Transverse colon (tissue), 4 donors: ENCODE results near the gene HSPG2. TPM values are rescaled to one million over a fixed set of nuclear protein-coding genes. Genes with fewer than 3 reads are reported as not detected.
A peak's percentile ranks its signal among the peaks of the same experiment; 100 is the strongest.

ENCODE experiments used
- DNase-seq: peaks from one replicate; pipeline ENCODE4 v3.0.0-alpha.2; 2019
- H3K27ac ChIP-seq, 4 donors: fragments of 200-600 bp; sonication (generic); 2 replicates each; pipeline ENCODE4 v1.5.1; 2016 to 2018; ENCODE audit warnings: inconsistent platforms in 4 of 4
- H3K27me3 ChIP-seq: fragments of 200-600 bp; sonication (generic); 2 replicates; pipeline ENCODE4 v1.5.1; 2017; ENCODE audit warnings: inconsistent platforms
- H3K36me3 ChIP-seq, 4 donors: fragments of 200-600 bp; sonication (generic); 2 replicates each; pipeline ENCODE4 v1.5.1; 2017 to 2019; ENCODE audit warnings: inconsistent platforms in 4 of 4
- H3K4me1 ChIP-seq, 4 donors: fragments of 200-600 bp; sonication (generic); 2 replicates each; pipeline ENCODE4 v1.5.1; 2017 to 2020; ENCODE audit warnings: inconsistent platforms in 4 of 4
- H3K4me3 ChIP-seq, 4 donors: fragments of 200-600 bp; sonication (generic); 1 replicate in 1 of 4; 2 replicates in 3 of 4; pipeline versions ENCODE4 v1.5.1 to v1.6.1; 2017 to 2019; ENCODE audit warnings: inconsistent platforms in 4 of 4
- H3K9me3 ChIP-seq, 2 donors: fragments of 200-600 bp; sonication (generic); 2 replicates each; pipeline ENCODE4 v1.5.1; 2017 to 2019; ENCODE audit warnings: inconsistent platforms in 2 of 2
- CTCF ChIP-seq, 5 experiments: fragments of 200-600 bp in 3 of 5; fragments of 450-650 bp in 2 of 5; sonication (generic) in 3 of 5; IDR thresholded peaks; 1 replicate in 2 of 5; 2 replicates in 3 of 5; pipeline ENCODE4 v1.5.1; 2016 to 2017; ENCODE audit warnings: antibody characterized with exemption in 5 of 5, inconsistent platforms in 3 of 5, mild to moderate bottlenecking in 2 of 5, moderate library complexity in 1 of 5
- EP300 ChIP-seq: sonication (generic); formaldehyde crosslinking; IDR thresholded peaks from one replicate; pipeline ENCODE4 v1.6.1; 2017; ENCODE audit warnings: antibody characterized with exemption, low read depth
- POLR2A ChIP-seq: fragments of 450-650 bp; IDR thresholded peaks from one replicate; pipeline ENCODE4 v1.6.1; 2016; ENCODE audit warnings: antibody characterized with exemption, mild to moderate bottlenecking, moderate library complexity
- POLR2AphosphoS5 ChIP-seq, 3 donors: sonication (generic); formaldehyde crosslinking; IDR thresholded peaks; one replicate each; pipeline ENCODE4 v1.6.1; 2016; ENCODE audit warnings: antibody characterized with exemption in 3 of 3
- WGBS, 2 donors: methylation state at CpG; one replicate each; pipeline ENCODE4 v1.1.5; 2018; ENCODE audit warnings: low coverage in 1 of 2; 5-methylcytosine and 5-hydroxymethylcytosine counted together
- in situ Hi-C, 4 donors: fragments of 200-750 bp; cut with MboI; loops; one replicate each; pipeline versions ENCODE4 v1.15.0 to v1.15.1; 2017; ENCODE audit warnings: low sequenced_read_pairs in 3 of 4, low pct_ligation_motif_present in 1 of 4, low pct_unique_long_range_greater_than_20kb in 1 of 4
- intact Hi-C: fragments of 100-400 bp; cut with DNase I; formaldehyde crosslinking; loops from one replicate; pipeline ENCODE4 v1.15.1; 2023; ENCODE audit warnings: low total_unique reads
- total RNA-seq, 4 donors: library from RNA; depleted of rRNA; stranded (reverse); fragments of >200 nt; gene quantifications; one replicate each; pipeline ENCODE4 v1.1.0, GENCODE V29; 2016

The HSPG2 gene
- total RNA-seq, 4 donors from 2014 or later, result 107 to 343 (median 228) TPM

GRCh38 chr1:21775550-21775914, 161.6 kb downstream of the HSPG2 start:
- peaks cover 0 to 20% (median 11%) of the 10 kb centered on the region in 4 donors for H3K4me1 ChIP-seq
- in situ Hi-C loops (no loop called here), intact Hi-C loops (no loop called here)
- 53 to 58% methylated on average over 2 of the region's 2 CpGs for WGBS, 2 donors
- H3K4me3 ChIP-seq, result no peak overlapping the region
- no peak for TF ChIP-seq POLR2AphosphoS5 (IDR thresholded peaks at IDR 0.05)
- no peak for TF ChIP-seq CTCF (IDR thresholded peaks at IDR 0.05)
- no peak for TF ChIP-seq POLR2A
- no peak for TF ChIP-seq EP300
- no peaks in the 10 kb centered on the region for H3K27me3 ChIP-seq
- no peak for DNase-seq
- no peak overlapping the region for H3K27ac ChIP-seq
- H3K36me3 ChIP-seq, result no peaks in the 10 kb centered on the region
- no peaks in the 10 kb centered on the region for H3K9me3 ChIP-seq

- WGBS, 2 donors, result 80 to 93% methylated on average over 3 to 15 of the region's 15 CpGs
- no peaks in the 10 kb centered on the region for H3K36me3 ChIP-seq
- in situ Hi-C loops (no loop called here), intact Hi-C loops (no loop called here)
- H3K4me3 ChIP-seq, result no peak overlapping the region
- TF ChIP-seq POLR2A (no peak), POLR2AphosphoS5 (IDR thresholded peaks at IDR 0.05) (no peak), EP300 (no peak), CTCF (IDR thresholded peaks at IDR 0.05) (no peak)
- H3K27ac ChIP-seq, result no peak overlapping the region
- no peaks in the 10 kb centered on the region for H3K9me3 ChIP-seq
- peaks cover 0 to 15% (median 9%) of the 10 kb centered on the region in 4 donors for H3K4me1 ChIP-seq
- no peak for DNase-seq
- no peaks in the 10 kb centered on the region for H3K27me3 ChIP-seq
Observed at GRCh38 chr1:21774835-21775549, 162.1 kb downstream of the HSPG2 start.

GRCh38 chr1:21773585-21773984, 163.5 kb downstream of the HSPG2 start:
- peaks cover 0 to 23% (median 6%) of the 10 kb centered on the region in 4 donors for H3K4me1 ChIP-seq
- in situ Hi-C loops, result no loop called here
- WGBS, 2 donors, result 72% methylated on average over 3 of the region's 3 CpGs; no CpG with 5 or more reads in 1 of the 2 donors
- H3K9me3 ChIP-seq, result no peaks in the 10 kb centered on the region
- TF ChIP-seq POLR2A (no peak), CTCF (IDR thresholded peaks at IDR 0.05) (no peak), POLR2AphosphoS5 (IDR thresholded peaks at IDR 0.05) (no peak), EP300 (no peak)
- intact Hi-C loops, result no loop called here
- H3K27ac ChIP-seq, result no peak overlapping the region
- peak; percentile 21 for DNase-seq
- no peaks in the 10 kb centered on the region for H3K27me3 ChIP-seq
- no peak overlapping the region for H3K4me3 ChIP-seq
- no peaks in the 10 kb centered on the region for H3K36me3 ChIP-seq

Other genes starting within 250 kb of the HSPG2 start
- gene USP48, start 154.2 kb downstream of the HSPG2 start, total RNA-seq, result 10 to 100 TPM; 48.4 to 87.3 (median 51.4) TPM
- under 1 TPM in 1 of 4 donors, not detected in 3; 0.48 TPM for gene LDLRAD2, start 125.0 kb downstream of the HSPG2 start, total RNA-seq
- gene CELA3B, start 39.7 kb upstream of the HSPG2 start, total RNA-seq, result not detected
- gene CELA3A, start 64.3 kb upstream of the HSPG2 start, total RNA-seq, result not detected
- gene CDC42, start 115.4 kb upstream of the HSPG2 start, total RNA-seq, result 100 to 1,000 TPM; 140 to 245 (median 174) TPM
- 1 to 10 TPM in 2 of 4 donors, under 1 TPM in 1, not detected in 1; 0.82 to 3.0 (median 2.1) TPM for gene WNT4, start 205.8 kb upstream of the HSPG2 start, total RNA-seq